Measurements from ENCODE around the gene CHN1.

The CHN1 gene

DNA sequence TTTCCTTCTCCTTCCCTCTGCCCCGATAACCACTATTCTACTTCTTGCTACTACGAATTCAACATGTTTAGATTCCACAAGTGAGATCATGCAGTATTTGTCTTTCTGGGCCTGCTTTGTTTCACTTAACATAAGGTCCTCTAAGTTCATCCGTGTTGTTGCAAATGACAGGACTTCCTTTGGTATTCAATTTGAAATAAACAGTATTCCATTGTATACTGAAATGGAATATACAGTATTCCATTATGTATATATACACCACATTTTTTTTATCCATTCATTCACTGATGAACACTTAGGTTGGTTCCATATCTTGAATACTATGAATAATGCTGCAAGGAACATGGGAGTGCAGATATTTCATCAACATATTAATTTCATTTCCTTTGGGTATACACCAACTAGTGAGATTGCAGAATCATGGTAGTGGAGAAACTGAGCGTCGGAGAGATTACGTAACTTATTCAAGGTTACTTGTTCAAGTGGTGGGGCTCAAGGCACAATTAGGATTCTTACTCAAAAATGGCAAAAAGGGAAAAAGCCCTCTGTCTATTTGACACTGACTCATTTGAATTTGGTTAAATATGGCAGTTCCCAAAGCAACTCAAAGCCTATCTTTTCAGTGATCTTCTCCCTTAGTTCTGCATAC, 85.1 kb downstream of the CHN1 start:
- no peak for DNase-seq

- no peak for DNase-seq
Measured at GRCh38 chr2:174918886-174919526, 86.2 kb downstream of the CHN1 start.

- DNase-seq: no peak
Measured at GRCh38 chr2:174916270-174916930, 88.8 kb downstream of the CHN1 start.

GRCh38 chr2:174914853-174915760, 90.1 kb downstream of the CHN1 start:
- no peak for DNase-seq

DNA sequence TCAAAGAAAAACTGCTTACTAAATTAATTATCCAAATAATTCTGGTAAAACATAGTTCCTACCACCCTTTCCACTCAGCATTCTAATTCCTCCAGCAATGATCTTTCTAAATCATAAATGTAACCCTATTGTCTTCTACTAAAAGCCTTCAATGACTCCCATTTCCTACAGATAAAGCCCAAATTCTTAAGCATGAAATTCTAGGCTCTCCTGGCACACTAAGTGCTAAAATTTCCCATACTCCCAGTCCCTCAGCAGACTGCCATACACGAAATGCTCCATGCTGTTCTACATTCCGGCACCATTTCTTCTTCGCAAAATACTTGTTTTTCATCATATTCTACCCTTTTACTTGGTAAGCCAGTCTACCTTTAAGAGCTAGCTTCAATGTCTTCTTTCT, 96.9 kb downstream of the CHN1 start:
- no peak for DNase-seq

GRCh38 chr2:174903264-174903556, 102.0 kb downstream of the CHN1 start:
- DNase-seq: no peak

DNA sequence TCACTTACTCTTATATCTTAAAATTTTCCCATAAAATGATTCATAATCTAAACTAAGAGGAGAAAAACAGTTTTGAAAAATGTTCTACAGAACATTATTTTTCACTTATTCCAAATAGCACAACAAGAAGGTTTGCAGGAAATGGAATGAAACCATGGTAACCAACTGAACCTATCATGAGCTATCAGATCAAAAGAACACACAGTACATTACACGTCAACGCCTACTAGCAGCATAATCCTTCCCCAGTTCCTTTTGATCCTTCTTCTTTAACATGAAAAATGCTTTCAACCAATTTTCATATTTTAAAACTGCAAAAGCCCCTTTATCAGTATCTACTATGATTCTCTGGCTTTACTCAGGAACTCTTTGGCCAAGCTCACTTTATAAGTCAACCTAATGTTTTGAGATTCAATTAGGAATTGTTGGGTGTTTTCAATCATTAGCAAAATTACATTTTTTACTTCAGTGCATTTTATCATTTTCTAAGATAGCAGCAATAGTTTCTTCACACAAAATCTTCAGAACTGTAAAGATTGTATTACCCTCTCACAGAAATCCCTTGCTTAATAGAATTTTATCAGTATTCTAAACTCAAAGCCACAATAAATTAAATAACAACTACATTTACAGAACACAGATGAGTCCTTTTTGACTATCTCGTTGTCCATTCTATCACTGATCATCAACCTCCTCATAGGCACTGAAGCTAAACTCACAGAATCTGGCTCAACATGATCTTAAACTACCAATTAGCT, 102.5 kb downstream of the CHN1 start:
- no peak for DNase-seq

GRCh38 chr2:174901075-174901474, 104.1 kb downstream of the CHN1 start:
- DNase-seq: no peak

GRCh38 chr2:174897286-174897685, 107.9 kb downstream of the CHN1 start:
- DNase-seq: no peak

GRCh38 chr2:174893018-174893417, 112.2 kb downstream of the CHN1 start:
- DNase-seq: no peak

- no peak for DNase-seq
Measured at GRCh38 chr2:174892546-174892945, 112.6 kb downstream of the CHN1 start.

DNA sequence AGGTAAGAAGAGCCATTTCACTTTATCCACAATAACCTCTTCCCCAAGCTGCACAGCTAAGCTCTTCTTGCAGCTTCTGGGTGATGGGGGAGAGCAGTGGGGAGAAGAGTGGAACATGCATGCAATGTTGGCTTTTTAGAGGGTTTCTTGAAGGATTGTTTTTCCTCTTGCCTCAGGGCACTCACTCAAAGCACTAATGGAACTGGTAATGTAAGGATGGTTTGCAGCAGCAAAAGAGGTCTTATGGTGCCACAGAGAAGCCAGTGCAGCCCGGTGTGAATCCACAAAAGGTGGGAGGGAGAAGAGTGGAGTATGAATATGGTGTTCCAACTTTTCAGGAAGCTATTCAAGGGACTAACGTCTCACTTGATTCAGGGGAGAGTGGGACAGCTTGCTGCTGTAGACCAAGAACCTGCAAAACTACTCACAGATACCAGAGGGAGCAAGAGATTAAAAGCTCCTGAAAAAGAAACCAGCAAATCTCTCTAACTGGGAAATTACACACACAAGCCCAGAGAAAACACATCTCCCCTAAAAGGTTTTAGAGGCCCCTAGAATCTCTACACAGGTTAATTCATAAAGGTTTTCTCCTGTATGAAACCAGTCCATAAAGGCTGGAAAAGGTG, 116.4 kb downstream of the CHN1 start:
- DNase-seq: no peak

GRCh38 chr2:174888146-174888545, 117.0 kb downstream of the CHN1 start:
- no peak for DNase-seq

DNA sequence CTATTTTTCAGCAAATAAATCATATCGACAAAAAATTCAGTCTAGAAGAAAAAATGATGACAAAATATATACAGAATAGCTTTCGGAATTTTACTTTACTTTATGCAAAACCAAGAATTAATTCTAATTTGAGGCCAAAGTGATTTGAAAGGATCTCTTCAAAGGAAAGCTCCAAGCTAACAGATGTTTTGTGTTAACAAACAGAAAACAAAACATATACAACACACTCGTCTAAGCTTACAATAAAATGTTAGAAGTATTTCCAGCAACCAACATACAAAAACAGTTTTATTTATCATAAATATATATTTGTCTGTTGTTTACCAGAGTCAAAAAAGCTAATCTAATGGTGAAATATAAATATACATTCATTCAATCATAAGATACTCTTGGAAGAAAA, 122.8 kb downstream of the CHN1 start:
- DNase-seq: no peak

DNA sequence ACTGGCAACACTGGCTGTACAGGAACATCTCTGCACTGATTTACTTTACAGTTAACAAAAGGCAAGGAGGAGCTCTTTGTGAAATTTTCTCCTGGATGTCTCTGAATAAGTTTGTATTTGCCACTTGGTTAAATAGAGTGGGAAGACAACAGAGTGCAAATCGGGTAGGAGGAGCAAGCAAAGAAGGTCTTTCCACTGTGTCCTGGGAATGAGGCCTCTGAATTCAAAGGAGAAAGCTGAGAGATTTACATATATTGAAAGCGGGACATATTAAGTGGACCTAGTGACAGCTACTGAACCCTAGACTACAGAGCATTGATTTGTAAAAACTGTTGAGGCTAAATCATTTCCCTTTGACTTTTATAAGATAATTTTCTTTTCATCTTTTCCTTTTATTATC, 123.5 kb downstream of the CHN1 start:
- no peak for DNase-seq

- no peak for DNase-seq
Measured at GRCh38 chr2:174878537-174879147, 126.5 kb downstream of the CHN1 start.

DNA sequence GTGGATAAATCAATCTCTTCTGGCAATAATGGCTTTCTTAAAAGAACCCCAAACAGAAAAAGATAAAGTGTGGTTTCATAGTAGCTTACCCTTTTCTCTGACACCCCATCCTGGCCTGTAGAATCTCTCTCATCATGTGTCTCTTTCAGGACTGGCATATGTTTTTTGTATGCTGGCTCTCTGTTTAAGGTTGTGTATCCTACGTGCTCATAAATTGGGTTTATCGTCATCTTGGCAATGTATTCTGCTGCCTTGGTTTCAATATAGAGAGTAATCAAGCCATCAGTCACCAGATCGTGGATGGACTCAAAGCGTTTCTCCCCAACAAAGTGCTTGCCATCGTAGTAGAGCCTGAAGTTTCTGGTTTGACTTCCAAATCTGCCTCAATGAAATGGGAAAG, 127.4 kb downstream of the CHN1 start:
- no peak for DNase-seq

- DNase-seq: no peak
Measured at GRCh38 chr2:174877301-174877700, 127.9 kb downstream of the CHN1 start.

DNA sequence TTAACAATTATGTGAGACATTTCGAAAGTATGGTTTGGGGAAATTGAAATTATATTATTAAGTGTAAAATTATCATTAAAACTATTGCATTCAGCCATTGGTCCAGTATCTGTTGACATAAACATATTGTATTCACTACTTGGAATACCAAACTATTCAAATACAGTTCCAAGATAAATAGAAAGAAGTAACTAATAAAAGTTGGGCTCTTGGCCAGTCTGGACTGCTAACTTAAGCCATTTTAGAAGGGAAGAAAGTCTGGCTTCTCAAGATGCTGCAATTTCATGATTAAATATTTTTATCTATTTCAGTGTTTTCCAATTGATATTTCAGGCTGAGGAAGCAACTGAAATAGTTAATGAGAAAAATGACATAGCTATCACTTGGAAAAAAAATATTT, 131.1 kb downstream of the CHN1 start:
- no peak for DNase-seq

DNA sequence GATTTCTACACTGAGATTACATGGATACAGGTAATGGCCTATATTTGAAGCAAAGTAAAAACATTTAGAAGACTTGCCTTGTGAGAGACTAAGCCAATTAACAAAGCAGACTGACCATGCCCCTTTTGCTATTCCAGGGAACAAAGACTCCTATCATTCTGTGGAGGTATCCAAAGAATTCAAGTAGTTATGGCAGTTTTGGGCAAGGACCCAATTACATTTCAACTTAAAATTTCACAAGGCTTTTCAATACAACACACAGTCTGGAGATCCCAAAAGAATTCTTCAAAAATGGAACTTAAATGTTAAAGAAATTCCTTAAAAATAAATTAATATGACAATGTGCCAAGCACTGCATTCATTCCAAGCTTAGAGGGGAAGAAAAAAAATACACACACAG, 131.7 kb downstream of the CHN1 start:
- no peak for DNase-seq

GRCh38 chr2:174870787-174871186, 134.4 kb downstream of the CHN1 start:
- no peak for DNase-seq

GRCh38 chr2:174868878-174869277, 136.3 kb downstream of the CHN1 start:
- DNase-seq: no peak
